Activated naive CD4-positive, alpha-beta T cell treated with anti-CD3 and anti-CD28 coated beads, Interleukin-2, amount 50 U/mL, for 72 hours (primary cell): ENCODE data around the gene RAP2B. TPM values are rescaled to one million over a fixed set of nuclear protein-coding genes. Genes with fewer than 3 reads are reported as not detected.
"Not testable (repeated sequence)": the region's sequence is repeated elsewhere in the genome, so short reads cannot be mapped to it uniquely, and the experiment has no call there.

ENCODE experiments used
- ATAC-seq, 2 donors: fragments of 150-1000 bp; cut with Tn5 transposase; 2 replicates each; pipeline ENCODE4 v1.10.0; 2021; ENCODE audit warnings: mild to moderate bottlenecking in 2 of 2, moderate library complexity in 2 of 2
- DNase-seq, 2 donors: peaks; one replicate each; pipeline ENCODE4 v3.0.0; 2021 to 2022; ENCODE audit warnings: low spot score in 2 of 2
- H3K27ac Mint-ChIP-seq, 2 donors: one replicate each; pipeline ENCODE4 v1.8.0; 2022; ENCODE audit warnings: mild to moderate bottlenecking in 2 of 2, mixed read lengths in 2 of 2
- H3K36me3 Mint-ChIP-seq, 2 donors: one replicate each; pipeline ENCODE4 v1.8.0; 2022; ENCODE audit warnings: mixed read lengths in 2 of 2
- H3K9me3 Mint-ChIP-seq, 2 donors: one replicate each; pipeline ENCODE4 v1.8.0; 2022; ENCODE audit warnings: mixed read lengths in 2 of 2
- total RNA-seq, 2 donors: library from RNA; stranded (reverse); gene quantifications; one replicate each; pipeline ENCODE4 v1.2.3, GENCODE V29; 2022

The RAP2B gene
- total RNA-seq, 2 donors from 2014 or later = 12.4 to 12.7 TPM

- not testable (repeated sequence) for ATAC-seq, H3K9me3 Mint-ChIP-seq, H3K27ac Mint-ChIP-seq, DNase-seq, H3K36me3 Mint-ChIP-seq
Observed at GRCh38 chr3:153155786-153156185, 6.2 kb upstream of the RAP2B start.

- H3K36me3 Mint-ChIP-seq = peaks cover 2 to 7% of the 10 kb centered on the region in 2 donors
- DNase-seq (no peak), ATAC-seq (no peak)
- no peak overlapping the region for H3K27ac Mint-ChIP-seq
- no peaks in the 10 kb centered on the region for H3K9me3 Mint-ChIP-seq
Observed at GRCh38 chr3:153158189-153158588, 3.8 kb upstream of the RAP2B start.

- Mint-ChIP-seq H3K36me3 (peaks cover 8 to 16% of the 10 kb centered on the region in 2 donors), H3K9me3 (no peaks in the 10 kb centered on the region), H3K27ac (peak overlapping the region in 1 of 2 donors; percentile 95)
- DNase-seq (no peak), ATAC-seq (no peak)
Observed at GRCh38 chr3:153158961-153159735, 2.9 kb upstream of the RAP2B start.

GRCh38 chr3:153159771-153160397, 2.1 kb upstream of the RAP2B start:
- peak overlapping the region; percentile 95 to 97 for H3K27ac Mint-ChIP-seq
- ATAC-seq = no peak
- H3K9me3 Mint-ChIP-seq = no peaks in the 10 kb centered on the region
- no peak for DNase-seq
- H3K36me3 Mint-ChIP-seq = peaks cover 9 to 19% of the 10 kb centered on the region in 2 donors

- Mint-ChIP-seq H3K27ac (peak overlapping the region; percentile 95 to 97), H3K9me3 (no peaks in the 10 kb centered on the region), H3K36me3 (peaks cover 16 to 22% of the 10 kb centered on the region in 2 donors)
- peak; percentile 46 to 69 for ATAC-seq
- DNase-seq = peak; percentile 68 to 90
Observed at GRCh38 chr3:153160451-153161137, 1.4 kb upstream of the RAP2B start.

- DNase-seq (peak; percentile 78 to 92), ATAC-seq (peak; percentile 77 to 83)
- H3K9me3 Mint-ChIP-seq = no peaks in the 10 kb centered on the region
- peaks cover 16 to 22% of the 10 kb centered on the region in 2 donors for H3K36me3 Mint-ChIP-seq
- H3K27ac Mint-ChIP-seq = peak overlapping the region; percentile 95 to 97
Observed at GRCh38 chr3:153161138-153161713, 800 bp upstream of the RAP2B start.

- Mint-ChIP-seq H3K27ac (peak overlapping the region; percentile 86 to 95), H3K36me3 (peaks cover 16 to 22% of the 10 kb centered on the region in 2 donors), H3K9me3 (no peaks in the 10 kb centered on the region)
- ATAC-seq (peak in 1 of 2 donors; percentile 6), DNase-seq (peak; percentile 47 to 69)
Observed at GRCh38 chr3:153162513-153163392, 727 bp downstream of the RAP2B start.

GRCh38 chr3:153163393-153163724, 1.3 kb downstream of the RAP2B start:
- Mint-ChIP-seq H3K27ac (peak overlapping the region; percentile 86 to 95), H3K9me3 (no peaks in the 10 kb centered on the region), H3K36me3 (peaks cover 16 to 22% of the 10 kb centered on the region in 2 donors)
- ATAC-seq (no peak), DNase-seq (no peak)

GRCh38 chr3:153163756-153164550, 1.9 kb downstream of the RAP2B start:
- Mint-ChIP-seq H3K9me3 (no peaks in the 10 kb centered on the region), H3K36me3 (peaks cover 16 to 22% of the 10 kb centered on the region in 2 donors), H3K27ac (peak overlapping the region; percentile 30 to 95)
- ATAC-seq (no peak), DNase-seq (no peak)

GRCh38 chr3:153165261-153165681, 3.2 kb downstream of the RAP2B start:
- H3K27ac Mint-ChIP-seq = peak overlapping the region in 1 of 2 donors; percentile 95
- H3K9me3 Mint-ChIP-seq = no peaks in the 10 kb centered on the region
- H3K36me3 Mint-ChIP-seq = peaks cover 16 to 22% of the 10 kb centered on the region in 2 donors

GRCh38 chr3:153166206-153166605, 4.2 kb downstream of the RAP2B start:
- Mint-ChIP-seq H3K36me3 (peaks cover 16 to 22% of the 10 kb centered on the region in 2 donors), H3K27ac (peak overlapping the region; percentile 52 to 79), H3K9me3 (no peaks in the 10 kb centered on the region)
- DNase-seq (no peak), ATAC-seq (no peak)

More at GRCh38 chr3:153165261-153165681, 3.2 kb downstream of the RAP2B start:
- ATAC-seq (no peak), DNase-seq (no peak)

GRCh38 chr3:153166796-153167195, 4.8 kb downstream of the RAP2B start:
- peak overlapping the region in 1 of 2 donors; percentile 52 for H3K27ac Mint-ChIP-seq
- peaks cover 16 to 22% of the 10 kb centered on the region in 2 donors for H3K36me3 Mint-ChIP-seq
- no peak for DNase-seq
- no peak for ATAC-seq
- H3K9me3 Mint-ChIP-seq = no peaks in the 10 kb centered on the region

- no peaks in the 10 kb centered on the region for H3K9me3 Mint-ChIP-seq
- ATAC-seq (no peak), DNase-seq (no peak)
- H3K27ac Mint-ChIP-seq = no peak overlapping the region
- H3K36me3 Mint-ChIP-seq = peaks cover 3 to 6% of the 10 kb centered on the region in 2 donors
Observed at GRCh38 chr3:153169793-153170383, 7.9 kb downstream of the RAP2B start.

GRCh38 chr3:153171256-153171655, 9.2 kb downstream of the RAP2B start:
- no peak for DNase-seq
- peaks cover 0 to 3% of the 10 kb centered on the region in 2 donors for H3K9me3 Mint-ChIP-seq
- H3K36me3 Mint-ChIP-seq = peaks cover 0 to 9% of the 10 kb centered on the region in 2 donors
- no peak for ATAC-seq
- H3K27ac Mint-ChIP-seq = no peak overlapping the region

- DNase-seq (no peak), ATAC-seq (no peak)
- H3K27ac Mint-ChIP-seq = no peak overlapping the region
- H3K36me3 Mint-ChIP-seq = peaks cover 0 to 12% of the 10 kb centered on the region in 2 donors
- peaks cover 0 to 5% of the 10 kb centered on the region in 2 donors for H3K9me3 Mint-ChIP-seq
Observed at GRCh38 chr3:153171918-153172317, 9.9 kb downstream of the RAP2B start.
